HepG2 (cell line): ENCODE results near the gene IP6K1. TPM values are rescaled to one million over a fixed set of nuclear protein-coding genes. Genes with fewer than 3 reads are reported as not detected.

Experiments
- ATAC-seq: fragments of 200-7000 bp; cut with Tn5 transposase; 3 replicates; pipeline ENCODE4 v1.9.1; 2020; ENCODE audit warnings: mild to moderate bottlenecking, moderate library complexity
- BruUV-seq: library from RNA; stranded (reverse); fragments of 400-500 nt; replicated peaks from 2 replicates; lab custom pipeline; 2021; lab: Mats Ljungman, UMichigan
- CTCF ChIA-PET: fragments of 300-600 bp; formaldehyde crosslinking; extraction: SDS; loops from one replicate; lab custom pipeline; 2021; ENCODE audit warnings: low total read pairs, inconsistent platforms, low intra/inter-chr PET ratio; lab: Yijun Ruan, JAX
- POLR2A ChIA-PET: fragments of 350-600 bp; sonication (Branson Sonifier 250); formaldehyde crosslinking; loops from one replicate; lab custom pipeline; 2020; ENCODE audit warnings: antibody characterized with exemption, inconsistent platforms; lab: Yijun Ruan, JAX
- DNase-seq: peaks from one replicate; pipeline ENCODE4 v3.0.0-alpha.2; 2015; ENCODE audit warnings: low spot score
- FAIRE-seq: peaks from 3 replicates; lab custom pipeline; 2011; peaks lifted over from hg19 to GRCh38; lab: Jason Lieb, UNC
- H2AFZ ChIP-seq: one replicate; pipeline ENCODE4 v1.6.1; 2011; ENCODE audit warnings: low read length, inconsistent platforms
- H3K27ac ChIP-seq: fragments of 300-600 bp; 3 replicates; pipeline ENCODE4 v1.8.0; 2011; ENCODE audit warnings: mixed run types, mild to moderate bottlenecking, mixed read lengths, low read length, inconsistent platforms; ENCODE audit not compliant: insufficient read depth; ENCODE audit errors: extremely low read length
- H3K27me3 ChIP-seq, 2 experiments: fragments of 200-600 bp in 1 of 2; 2 replicates in 1 of 2; 3 replicates in 1 of 2; pipeline versions ENCODE4 v1.6.0 to v1.8.0; 2011; ENCODE audit warnings: low read length in 2 of 2, mild to moderate bottlenecking in 2 of 2, moderate library complexity in 2 of 2, inconsistent platforms in 1 of 2; ENCODE audit not compliant: insufficient read depth in 2 of 2, control insufficient read depth in 1 of 2
- H3K36me3 ChIP-seq, 2 experiments: fragments of 200-600 bp in 1 of 2; replicated peaks in 1 of 2; 2 replicates in 1 of 2; 3 replicates in 1 of 2; pipeline versions ENCODE4 v1.5.1 to v1.8.0; 2011; ENCODE audit warnings: low read length in 2 of 2, inconsistent platforms in 1 of 2; ENCODE audit not compliant: insufficient read depth in 2 of 2, control insufficient read depth in 1 of 2
- H3K4me1 ChIP-seq: 2 replicates; pipeline ENCODE4 v1.5.1; 2012; ENCODE audit warnings: low read length, inconsistent platforms; ENCODE audit not compliant: insufficient read depth
- H3K4me2 ChIP-seq: 2 replicates; pipeline ENCODE4 v1.6.0; 2011; ENCODE audit warnings: low read depth, low read length, inconsistent platforms
- H3K4me3 ChIP-seq, 3 experiments: fragments of 200-600 bp in 1 of 3; sonication (generic), shearing (Covaris generic) in 1 of 3; replicated peaks in 1 of 3; 2 replicates each; pipeline ENCODE4 v1.5.1; 2011 to 2016; ENCODE audit warnings: low read length in 3 of 3, inconsistent platforms in 2 of 3, low read depth in 2 of 3, mild to moderate bottlenecking in 2 of 3, control low read depth in 1 of 3, mixed read lengths in 1 of 3; ENCODE audit not compliant: insufficient read depth in 1 of 3
- H3K79me2 ChIP-seq: one replicate; pipeline ENCODE4 v1.6.1; 2011; ENCODE audit warnings: low read length, inconsistent platforms; ENCODE audit not compliant: insufficient read depth
- H3K9ac ChIP-seq: 2 replicates; pipeline ENCODE4 v1.6.0; 2011; ENCODE audit warnings: mild to moderate bottlenecking, low read depth, low read length, inconsistent platforms; ENCODE audit not compliant: insufficient read depth
- H3K9me3 ChIP-seq: 2 replicates; pipeline ENCODE4 v1.5.1; 2012; ENCODE audit warnings: mild to moderate bottlenecking, low read length
- H4K20me1 ChIP-seq: 2 replicates; pipeline ENCODE4 v1.6.0; 2011; ENCODE audit warnings: inconsistent platforms, mild to moderate bottlenecking, low read length, moderate library complexity; ENCODE audit not compliant: insufficient read depth
- ARID3A ChIP-seq: IDR thresholded peaks from 2 replicates; pipeline ENCODE4 v1.6.1; 2012; ENCODE audit warnings: low read depth, low read length, improper control_type of control experiment
- ATF3 ChIP-seq: sonication (generic); formaldehyde crosslinking; IDR thresholded peaks from 2 replicates; pipeline ENCODE4 v1.4.0; 2020; ENCODE audit warnings: missing genetic modification reagents
- DR1 ChIP-seq: sonication (generic); formaldehyde crosslinking; IDR thresholded peaks from 2 replicates; pipeline ENCODE4 v1.8.0; 2021; ENCODE audit warnings: mild to moderate bottlenecking, missing genetic modification reagents, inconsistent platforms
- FOXP4 ChIP-seq: sonication (generic); formaldehyde crosslinking; IDR thresholded peaks from 2 replicates; pipeline ENCODE4 v1.4.0; 2020; ENCODE audit warnings: missing genetic modification reagents
- KDM2A ChIP-seq: sonication (generic); formaldehyde crosslinking; IDR thresholded peaks from 2 replicates; pipeline ENCODE4 v1.4.0; 2020; ENCODE audit warnings: low read depth, missing genetic modification reagents, borderline replicate concordance
- KDM5B ChIP-seq: sonication (generic); formaldehyde crosslinking; IDR thresholded peaks from 2 replicates; pipeline ENCODE4 v1.4.0; 2020; ENCODE audit warnings: missing genetic modification reagents, mild to moderate bottlenecking, borderline replicate concordance
- MYNN ChIP-seq: sonication (generic); formaldehyde crosslinking; IDR thresholded peaks from 2 replicates; pipeline ENCODE4 v1.4.0; 2020; ENCODE audit warnings: mild to moderate bottlenecking, low read depth, missing genetic modification reagents
- NFE2L2 ChIP-seq: fragments of 150-350 bp; IDR thresholded peaks from 2 replicates; pipeline ENCODE4 v1.6.1; 2014; ENCODE audit warnings: low read length
- ZNF253 ChIP-seq: sonication (generic); formaldehyde crosslinking; IDR thresholded peaks from 2 replicates; pipeline ENCODE4 v1.8.0; 2022; ENCODE audit warnings: mild to moderate bottlenecking, missing genetic modification reagents, borderline replicate concordance
- ZNF350 ChIP-seq: sonication (generic); formaldehyde crosslinking; IDR thresholded peaks from 2 replicates; pipeline ENCODE4 v1.4.0; 2020; ENCODE audit warnings: mild to moderate bottlenecking, low read depth, missing genetic modification reagents, borderline replicate concordance
- ZUFSP ChIP-seq: sonication (generic); formaldehyde crosslinking; IDR thresholded peaks from 2 replicates; pipeline ENCODE4 v1.9.0; 2021; ENCODE audit warnings: missing genetic modification reagents, mild to moderate bottlenecking, borderline replicate concordance
- WGBS: methylation state at CpG from one replicate; pipeline ENCODE4 v1.1.6; 2017; ENCODE audit warnings: low lambda C conversion rate; 5-methylcytosine and 5-hydroxymethylcytosine counted together
- in situ Hi-C: cut with HindIII; loops from 2 replicates; pipeline ENCODE4 v1.10.0; 2017; ENCODE audit warnings: low pct_unique_long_range_greater_than_20kb; ENCODE audit not compliant: extremely low pct_ligation_motif_present
- intact Hi-C: fragments of 100-400 bp; cut with micrococcal nuclease; formaldehyde crosslinking; loops from one replicate; pipeline ENCODE4 v1.10.0; 2022; ENCODE audit not compliant: unreplicated experiment
- polyA plus RNA-seq, 8 experiments: library from polyadenylated mRNA; depleted of rRNA in 3 of 8; stranded (reverse) in 7 of 8; unstranded in 1 of 8; fragments of >200 nt; fragmentation: Illumina TruSeq in 4 of 8; extraction: Trizol in 4 of 8; gene quantifications; 2 replicates each; pipeline versions ENCODE4 v1.2.1 to v1.2.3, GENCODE V29; 2011 to 2016; ENCODE audit warnings: low read depth in 4 of 8, missing spikeins in 1 of 8, mixed read lengths in 1 of 8; ENCODE audit not compliant: insufficient read depth in 1 of 8
- total RNA-seq, 5 experiments: library from RNA; depleted of rRNA; stranded (reverse); fragments of >200 nt; fragmentation: Illumina TruSeq; extraction: Trizol; gene quantifications; 2 replicates each; pipeline ENCODE4 v1.2.3, GENCODE V29; 2016; ENCODE audit warnings: low read depth in 1 of 5

The IP6K1 gene
- total and polyA plus RNA-seq, 2 of the 13 experiments (the other 11 are each of a cell fraction or from before 2014, with no cell fraction given), result 17.7 to 29.7 TPM

GRCh38 chr3:49750056-49750455 lies 36.3 kb downstream of the IP6K1 start:
- Histone ChIP-seq H4K20me1 (no peaks in the 10 kb centered on the region), H3K27ac (peak overlapping the region; percentile 63), H3K4me1 (peaks cover 58% of the 10 kb centered on the region), H3K9ac (peak overlapping the region; percentile 30), H3K4me3 (no peak overlapping the region), H2AFZ (no peak overlapping the region), H3K9me3 (no peaks in the 10 kb centered on the region), H3K4me2 (peak overlapping the region; percentile 23), H3K27me3 (no peaks in the 10 kb centered on the region), H3K79me2 (peaks cover 56% of the 10 kb centered on the region), H3K36me3 (peaks cover 3 to 14% of the 10 kb centered on the region in 2 experiments; a peak in 4 of 5 replicates)
- BruUV-seq, result no TSS peak
- peak; percentile 16 for DNase-seq
- in situ Hi-C loops (no loop called here), intact Hi-C loops (no loop called here)
- no peak for FAIRE-seq
- WGBS, result 72% methylated on average over 4 of the region's 4 CpGs
- ChIA-PET POLR2A (interaction anchor here (2.2 kb wide), 1 partner anchor 36 kb away, joined by 4 read pairs; the partner anchor contains the start of gene IP6K1), CTCF (no interaction called here)
- peak; percentile 40 for ATAC-seq
- TF ChIP-seq ZUFSP (CRISPR knock-in tag) (no peak), KDM2A (CRISPR knock-in tag) (no peak), FOXP4 (CRISPR knock-in tag) (no peak), DR1 (no peak), NFE2L2 (no peak), ZNF253 (CRISPR knock-in tag) (no peak), KDM5B (CRISPR knock-in tag) (no peak), MYNN (no peak), ATF3 (CRISPR knock-in tag) (no peak), ARID3A (no peak), ZNF350 (CRISPR knock-in tag) (no peak)
- TF ChIP-seq, all 625 proteins: peak for 0
